Measurements from ENCODE around the gene PDE4D.

Gene PDE4D

GRCh38 chr5:59293700-59294099, 599.8 kb downstream of the PDE4D start:
- H3K4me3 ChIP-seq (ENCODE audit: extremely low read depth, insufficient read depth, low read length, poor library complexity, severe bottlenecking) = no peak overlapping the region
- H3K36me3 ChIP-seq (ENCODE audit: control insufficient read depth, insufficient read depth, low read length) = no peaks in the 10 kb centered on the region
- H3K9me3 ChIP-seq (ENCODE audit: control insufficient read depth, low read length) = no peaks in the 10 kb centered on the region
- WGBS, 2 experiments (ENCODE audit: insufficient coverage in 2 of 2) = 97 to 98% methylated on average over 3 to 4 of the region's 4 CpGs
- peaks cover under 1% of the 10 kb centered on the region for H3K4me1 ChIP-seq (ENCODE audit: control insufficient read depth, insufficient read depth, low read length, poor library complexity, severe bottlenecking)
- H3K27ac ChIP-seq (ENCODE audit: low read depth, low read length, severe bottlenecking) = no peak overlapping the region

GRCh38 chr5:59291941-59292340, 601.6 kb downstream of the PDE4D start:
- Histone ChIP-seq H3K27ac (ENCODE audit: low read depth, low read length, severe bottlenecking) (no peak overlapping the region), H3K9me3 (ENCODE audit: control insufficient read depth, low read length) (no peaks in the 10 kb centered on the region), H3K36me3 (ENCODE audit: control insufficient read depth, insufficient read depth, low read length) (no peaks in the 10 kb centered on the region), H3K4me3 (ENCODE audit: extremely low read depth, insufficient read depth, low read length, poor library complexity, severe bottlenecking) (no peak overlapping the region), H3K4me1 (ENCODE audit: control insufficient read depth, insufficient read depth, low read length, poor library complexity, severe bottlenecking) (peaks cover 17% of the 10 kb centered on the region)

- Histone ChIP-seq H3K27ac (ENCODE audit: low read depth, low read length, severe bottlenecking) (peak overlapping the region; percentile 85), H3K4me1 (ENCODE audit: control insufficient read depth, insufficient read depth, low read length, poor library complexity, severe bottlenecking) (peaks cover 21% of the 10 kb centered on the region), H3K9me3 (ENCODE audit: control insufficient read depth, low read length) (no peaks in the 10 kb centered on the region), H3K36me3 (ENCODE audit: control insufficient read depth, insufficient read depth, low read length) (no peaks in the 10 kb centered on the region), H3K4me3 (ENCODE audit: extremely low read depth, insufficient read depth, low read length, poor library complexity, severe bottlenecking) (no peak overlapping the region)
- no CpG with 5 or more reads among the region's 2 CpGs for WGBS, 2 experiments (ENCODE audit: insufficient coverage in 2 of 2)
Measured at GRCh38 chr5:59287884-59288283, 605.6 kb downstream of the PDE4D start.

- H3K9me3 ChIP-seq (ENCODE audit: control insufficient read depth, low read length) = no peaks in the 10 kb centered on the region
- peak overlapping the region; percentile 85 for H3K27ac ChIP-seq (ENCODE audit: low read depth, low read length, severe bottlenecking)
- WGBS, 2 experiments (ENCODE audit: insufficient coverage in 2 of 2) = 88 to 95% methylated on average over 3 of the region's 3 CpGs
- H3K36me3 ChIP-seq (ENCODE audit: control insufficient read depth, insufficient read depth, low read length) = no peaks in the 10 kb centered on the region
- H3K4me1 ChIP-seq (ENCODE audit: control insufficient read depth, insufficient read depth, low read length, poor library complexity, severe bottlenecking) = peaks cover 21% of the 10 kb centered on the region
- H3K4me3 ChIP-seq (ENCODE audit: extremely low read depth, insufficient read depth, low read length, poor library complexity, severe bottlenecking) = no peak overlapping the region
Measured at GRCh38 chr5:59287361-59287760, 606.2 kb downstream of the PDE4D start.

DNA sequence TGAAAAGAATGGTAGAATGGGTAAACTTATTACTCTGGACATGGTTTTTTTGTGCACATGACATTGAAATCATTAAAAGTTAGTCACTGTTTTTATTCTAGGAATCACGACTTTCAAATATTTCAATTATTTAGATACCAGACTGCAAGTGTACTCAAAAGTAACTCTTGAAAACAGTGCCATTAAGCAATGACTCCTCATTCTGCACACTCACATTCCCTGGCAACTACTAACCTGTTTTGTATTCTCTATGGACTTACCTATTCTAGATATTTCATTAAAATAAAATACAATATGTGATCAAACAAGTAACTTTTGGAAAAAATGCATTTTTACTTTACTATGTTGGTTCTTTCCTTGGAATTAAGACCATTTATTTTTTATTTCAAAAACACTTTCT, 607.0 kb downstream of the PDE4D start:
- H3K36me3 ChIP-seq (ENCODE audit: control insufficient read depth, insufficient read depth, low read length) = no peaks in the 10 kb centered on the region
- H3K27ac ChIP-seq (ENCODE audit: low read depth, low read length, severe bottlenecking) = no peak overlapping the region
- 83 to 86% methylated on average over 1 of the region's 1 CpG for WGBS, 2 experiments (ENCODE audit: insufficient coverage in 2 of 2)
- no peak overlapping the region for H3K4me3 ChIP-seq (ENCODE audit: extremely low read depth, insufficient read depth, low read length, poor library complexity, severe bottlenecking)
- no peaks in the 10 kb centered on the region for H3K9me3 ChIP-seq (ENCODE audit: control insufficient read depth, low read length)
- peaks cover 21% of the 10 kb centered on the region for H3K4me1 ChIP-seq (ENCODE audit: control insufficient read depth, insufficient read depth, low read length, poor library complexity, severe bottlenecking)

DNA sequence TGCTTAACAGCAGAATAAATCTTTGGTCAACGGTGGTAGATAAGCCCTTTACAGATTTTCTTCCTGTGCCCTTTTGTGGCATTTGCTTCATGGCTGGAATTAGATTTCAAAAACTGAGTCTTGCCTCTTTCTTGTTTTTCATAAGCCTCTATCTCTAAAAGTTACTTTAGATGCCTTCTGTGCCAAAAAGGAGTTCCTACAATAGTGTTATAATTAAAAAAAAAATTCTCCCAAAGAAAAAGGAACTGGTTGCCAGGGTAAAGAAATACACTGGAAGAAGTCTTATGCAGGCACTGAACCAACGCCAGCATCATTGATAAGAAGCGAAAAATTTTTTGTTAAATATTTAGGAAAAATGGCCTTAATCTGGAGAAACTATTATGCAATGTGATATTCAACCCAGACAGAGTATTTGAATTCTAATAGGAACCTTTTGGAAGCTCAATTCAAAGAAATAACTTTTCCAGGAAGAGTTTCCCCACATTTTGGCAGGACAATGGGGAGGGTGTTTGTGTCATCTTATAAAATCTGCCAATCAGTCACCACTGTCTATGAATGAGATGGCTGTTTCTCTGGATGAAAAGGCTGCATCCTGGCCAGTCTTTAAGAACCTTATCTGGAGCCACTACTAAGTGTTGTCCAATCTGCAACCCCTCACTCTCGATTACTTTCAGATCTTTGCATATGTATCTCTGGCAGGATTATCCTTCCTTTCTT, 608.1 kb downstream of the PDE4D start:
- 94 to 97% methylated on average over 4 of the region's 4 CpGs for WGBS, 2 experiments (ENCODE audit: insufficient coverage in 2 of 2)
- Histone ChIP-seq H3K27ac (ENCODE audit: low read depth, low read length, severe bottlenecking) (no peak overlapping the region), H3K4me1 (ENCODE audit: control insufficient read depth, insufficient read depth, low read length, poor library complexity, severe bottlenecking) (peaks cover 21% of the 10 kb centered on the region), H3K4me3 (ENCODE audit: extremely low read depth, insufficient read depth, low read length, poor library complexity, severe bottlenecking) (no peak overlapping the region), H3K9me3 (ENCODE audit: control insufficient read depth, low read length) (no peaks in the 10 kb centered on the region), H3K36me3 (ENCODE audit: control insufficient read depth, insufficient read depth, low read length) (no peaks in the 10 kb centered on the region)

DNA sequence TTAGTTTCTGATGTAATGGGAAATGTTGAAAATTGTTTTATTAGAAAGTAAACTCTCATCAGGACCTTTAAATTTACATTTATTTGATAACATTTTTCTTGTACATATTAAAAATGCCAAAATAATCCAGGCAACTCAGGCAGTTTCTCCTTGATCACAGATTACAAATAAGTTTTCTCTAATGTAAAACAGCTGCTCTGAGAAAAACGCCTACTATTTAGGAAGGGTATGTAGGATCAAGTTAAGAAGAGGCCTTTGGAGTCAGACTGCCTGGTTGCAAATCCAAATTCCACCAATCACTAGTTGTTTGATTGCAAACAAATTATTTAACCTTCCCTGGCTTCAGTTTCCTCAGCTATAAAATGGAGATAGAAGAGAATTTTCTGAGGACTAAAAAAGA, 610.8 kb downstream of the PDE4D start:
- Histone ChIP-seq H3K4me1 (ENCODE audit: control insufficient read depth, insufficient read depth, low read length, poor library complexity, severe bottlenecking) (peaks cover 12% of the 10 kb centered on the region), H3K4me3 (ENCODE audit: extremely low read depth, insufficient read depth, low read length, poor library complexity, severe bottlenecking) (no peak overlapping the region), H3K27ac (ENCODE audit: low read depth, low read length, severe bottlenecking) (no peak overlapping the region), H3K9me3 (ENCODE audit: control insufficient read depth, low read length) (no peaks in the 10 kb centered on the region), H3K36me3 (ENCODE audit: control insufficient read depth, insufficient read depth, low read length) (no peaks in the 10 kb centered on the region)
- no CpG with 5 or more reads among the region's 1 CpG for WGBS, 2 experiments (ENCODE audit: insufficient coverage in 2 of 2)

DNA sequence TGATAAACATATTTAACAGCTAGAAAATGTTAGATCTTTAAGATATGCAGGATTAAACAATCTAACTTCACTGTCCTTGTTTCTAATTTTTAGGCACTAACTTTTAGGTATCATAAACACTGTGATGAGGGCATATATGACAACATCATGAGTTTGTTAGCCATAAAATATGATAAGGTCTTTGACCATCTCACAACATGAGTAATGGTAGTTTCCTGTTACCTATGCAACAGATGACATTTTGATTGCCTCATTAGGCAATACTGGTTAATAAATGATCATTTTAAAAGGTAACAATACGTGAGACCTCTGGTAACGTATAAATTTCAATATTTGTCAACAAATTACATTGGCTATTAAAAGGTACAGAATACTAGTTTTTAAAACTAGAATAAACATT, 613.5 kb downstream of the PDE4D start:
- Histone ChIP-seq H3K27ac (ENCODE audit: low read depth, low read length, severe bottlenecking) (no peak overlapping the region), H3K9me3 (ENCODE audit: control insufficient read depth, low read length) (no peaks in the 10 kb centered on the region), H3K4me3 (ENCODE audit: extremely low read depth, insufficient read depth, low read length, poor library complexity, severe bottlenecking) (no peak overlapping the region), H3K36me3 (ENCODE audit: control insufficient read depth, insufficient read depth, low read length) (no peaks in the 10 kb centered on the region), H3K4me1 (ENCODE audit: control insufficient read depth, insufficient read depth, low read length, poor library complexity, severe bottlenecking) (peaks cover 14% of the 10 kb centered on the region)
- no CpG with 5 or more reads among the region's 2 CpGs for WGBS, 2 experiments (ENCODE audit: insufficient coverage in 2 of 2)

GRCh38 chr5:59276917-59277372, 616.6 kb downstream of the PDE4D start:
- 83 to 85% methylated on average over 2 to 5 of the region's 5 CpGs for WGBS, 2 experiments (ENCODE audit: insufficient coverage in 2 of 2)
- no peaks in the 10 kb centered on the region for H3K36me3 ChIP-seq (ENCODE audit: control insufficient read depth, insufficient read depth, low read length)
- H3K27ac ChIP-seq (ENCODE audit: low read depth, low read length, severe bottlenecking) = peak overlapping the region; percentile 23
- no peaks in the 10 kb centered on the region for H3K9me3 ChIP-seq (ENCODE audit: control insufficient read depth, low read length)
- H3K4me3 ChIP-seq (ENCODE audit: extremely low read depth, insufficient read depth, low read length, poor library complexity, severe bottlenecking) = no peak overlapping the region
- peaks cover 14% of the 10 kb centered on the region for H3K4me1 ChIP-seq (ENCODE audit: control insufficient read depth, insufficient read depth, low read length, poor library complexity, severe bottlenecking)

GRCh38 chr5:59276325-59276675, 617.2 kb downstream of the PDE4D start:
- Histone ChIP-seq H3K36me3 (ENCODE audit: control insufficient read depth, insufficient read depth, low read length) (no peaks in the 10 kb centered on the region), H3K4me3 (ENCODE audit: extremely low read depth, insufficient read depth, low read length, poor library complexity, severe bottlenecking) (no peak overlapping the region), H3K27ac (ENCODE audit: low read depth, low read length, severe bottlenecking) (peak overlapping the region; percentile 86), H3K9me3 (ENCODE audit: control insufficient read depth, low read length) (no peaks in the 10 kb centered on the region), H3K4me1 (ENCODE audit: control insufficient read depth, insufficient read depth, low read length, poor library complexity, severe bottlenecking) (peaks cover 14% of the 10 kb centered on the region)
- WGBS, 2 experiments (ENCODE audit: insufficient coverage in 2 of 2) = 57% methylated on average over 1 of the region's 2 CpGs; no CpG with 5 or more reads in 1 of the 2 experiments

DNA sequence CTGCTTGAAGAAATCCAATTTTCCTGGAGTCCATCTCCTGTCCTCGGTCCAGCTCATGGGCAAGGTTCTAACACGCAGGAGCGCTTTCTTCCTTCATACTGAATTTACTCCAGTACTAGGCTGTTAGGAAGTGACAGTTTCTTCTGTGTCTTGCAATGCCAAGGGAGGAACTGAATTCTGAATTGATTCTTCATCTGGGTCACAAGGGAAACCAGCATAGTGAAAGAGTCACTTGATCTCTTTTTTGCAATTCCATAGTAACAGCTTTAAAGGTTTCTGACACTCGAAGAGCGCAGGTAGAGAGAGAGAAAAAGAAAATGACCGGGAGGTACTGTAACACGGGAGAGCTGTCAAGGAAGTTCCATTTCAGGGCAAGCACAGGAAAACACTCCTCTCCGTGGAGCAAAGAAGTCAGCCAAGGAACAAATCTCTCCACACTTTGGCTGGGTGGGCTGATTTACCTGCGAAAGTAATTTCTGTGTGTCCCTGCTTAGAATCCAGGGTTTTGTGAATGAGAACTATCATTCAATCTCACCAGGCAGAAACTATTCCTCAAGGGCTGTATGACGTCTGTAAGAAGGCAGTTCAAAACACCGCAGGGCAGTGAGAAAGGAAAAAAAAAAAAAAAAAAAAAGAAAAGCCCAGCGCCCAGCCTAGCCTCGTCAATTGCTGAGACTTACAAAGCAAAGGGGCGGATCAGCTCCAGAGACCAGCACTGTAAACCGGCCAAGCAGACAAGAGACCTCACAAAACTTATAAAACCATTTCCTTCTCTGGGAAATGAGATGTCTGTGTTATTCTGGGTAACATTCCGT, 617.8 kb downstream of the PDE4D start:
- 18% methylated on average over 4 to 5 of the region's 16 CpGs for WGBS, 2 experiments (ENCODE audit: insufficient coverage in 2 of 2)
- Histone ChIP-seq H3K36me3 (ENCODE audit: control insufficient read depth, insufficient read depth, low read length) (no peaks in the 10 kb centered on the region), H3K4me3 (ENCODE audit: extremely low read depth, insufficient read depth, low read length, poor library complexity, severe bottlenecking) (peak overlapping the region; percentile 41), H3K27ac (ENCODE audit: low read depth, low read length, severe bottlenecking) (peak overlapping the region; percentile 86), H3K9me3 (ENCODE audit: control insufficient read depth, low read length) (no peaks in the 10 kb centered on the region), H3K4me1 (ENCODE audit: control insufficient read depth, insufficient read depth, low read length, poor library complexity, severe bottlenecking) (peaks cover 14% of the 10 kb centered on the region)
